T-helper 2 cell (primary cell): ENCODE measurements around the gene DSCAM.

ENCODE experiments used
- DNase-seq, 5 experiments: peaks; one replicate each; pipeline versions ENCODE4 v3.0.0 to v3.0.0-alpha.2; 2012 to 2022

The DSCAM gene

GRCh38 chr21:40602080-40602479 is 244.9 kb downstream of the DSCAM start:
- DNase-seq: no peak

DNA sequence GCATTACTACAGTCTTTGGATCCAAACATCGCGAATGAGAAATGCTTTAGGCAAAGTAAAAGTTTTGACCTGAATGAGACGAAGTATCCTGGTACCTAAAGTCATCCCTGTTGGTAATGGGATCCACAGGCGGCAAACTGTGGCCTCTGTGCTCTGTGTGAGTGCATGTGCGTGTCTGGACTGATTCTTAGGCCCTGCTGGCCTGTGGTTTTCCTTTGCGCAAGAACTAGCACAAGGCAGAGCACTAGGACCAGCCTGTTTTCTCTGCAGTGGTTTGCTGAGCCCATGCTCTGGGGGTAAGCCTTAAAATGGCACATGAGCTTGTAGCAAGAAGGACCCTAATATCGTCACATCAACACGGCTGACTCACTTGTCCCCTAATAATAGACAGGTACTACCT is 251.2 kb downstream of the DSCAM start:
- DNase-seq: no peak

GRCh38 chr21:40587736-40588346 is 259.1 kb downstream of the DSCAM start:
- DNase-seq: no peak

DNA sequence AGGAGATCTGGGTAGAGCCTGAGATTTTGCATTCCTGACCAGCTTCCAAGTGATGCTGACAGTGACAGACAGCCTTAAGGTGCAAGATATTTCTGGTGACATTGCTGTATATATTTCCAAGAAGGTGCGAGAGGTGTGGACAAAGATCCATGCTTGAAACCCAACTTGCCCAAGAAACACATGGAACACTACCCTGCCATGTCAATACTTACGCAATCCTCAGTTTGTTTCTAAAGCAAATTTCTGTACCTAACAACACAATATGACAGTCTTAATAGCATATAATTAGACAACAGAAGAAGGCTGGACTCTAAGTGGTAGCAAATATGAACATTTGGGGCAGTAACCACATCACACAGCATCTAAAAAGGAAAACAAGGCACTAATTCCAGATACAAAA is 260.4 kb downstream of the DSCAM start:
- no peak for DNase-seq

DNA sequence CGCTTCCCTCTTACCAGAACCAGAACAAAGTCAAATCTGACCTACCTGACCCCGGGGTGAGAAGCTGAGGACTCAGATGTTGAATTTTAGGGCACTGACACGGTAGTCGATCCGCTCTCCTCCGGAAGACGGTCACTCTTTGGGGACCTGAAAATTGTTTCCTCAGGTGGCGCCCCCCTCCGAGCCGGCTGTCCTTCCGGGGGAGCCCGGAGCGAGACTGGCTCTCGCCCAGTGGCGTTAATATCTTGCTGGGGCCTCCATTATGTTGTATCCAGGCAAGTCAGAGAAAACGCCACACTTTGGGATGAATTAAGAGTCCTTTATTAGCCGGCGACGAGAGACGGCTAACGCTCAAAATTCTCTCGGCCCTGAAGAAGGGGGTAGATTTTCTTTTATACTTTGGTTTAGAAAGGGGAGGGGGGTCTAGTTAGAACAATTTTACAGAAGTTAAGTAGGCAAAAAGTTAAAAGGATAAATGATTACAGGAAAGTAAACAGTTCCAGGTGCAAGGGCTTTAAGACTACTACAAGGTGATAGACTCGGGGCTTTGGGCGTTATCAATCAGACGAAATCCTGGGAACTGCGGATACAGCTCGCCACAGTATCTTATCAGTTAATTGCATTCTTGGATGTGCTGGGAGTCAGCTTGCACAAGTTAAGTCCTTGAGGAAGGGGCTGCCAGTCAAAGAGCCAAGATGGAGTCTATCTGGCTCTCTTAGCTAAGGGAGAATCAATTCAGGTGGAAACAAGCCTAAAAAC is 269.5 kb downstream of the DSCAM start:
- no peak for DNase-seq

DNA sequence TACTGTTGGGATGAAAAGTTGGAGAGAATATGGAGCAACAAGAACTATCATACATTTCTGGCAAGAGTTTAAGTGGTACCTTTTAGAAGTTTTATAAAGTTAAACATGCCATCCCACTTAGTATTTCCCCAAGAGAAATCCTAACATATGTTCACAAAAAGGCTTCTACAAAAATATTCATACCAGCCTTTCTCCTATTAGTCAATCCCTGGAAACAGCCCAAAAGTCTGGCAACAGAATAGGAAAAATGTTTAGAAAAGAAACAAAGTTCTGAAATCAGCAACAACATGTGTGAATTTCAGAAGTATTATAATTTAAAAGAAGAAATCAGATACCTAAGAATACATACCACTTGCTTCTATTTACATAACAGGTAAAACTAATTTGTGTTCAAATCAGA is 271.0 kb downstream of the DSCAM start:
- no peak for DNase-seq

DNA sequence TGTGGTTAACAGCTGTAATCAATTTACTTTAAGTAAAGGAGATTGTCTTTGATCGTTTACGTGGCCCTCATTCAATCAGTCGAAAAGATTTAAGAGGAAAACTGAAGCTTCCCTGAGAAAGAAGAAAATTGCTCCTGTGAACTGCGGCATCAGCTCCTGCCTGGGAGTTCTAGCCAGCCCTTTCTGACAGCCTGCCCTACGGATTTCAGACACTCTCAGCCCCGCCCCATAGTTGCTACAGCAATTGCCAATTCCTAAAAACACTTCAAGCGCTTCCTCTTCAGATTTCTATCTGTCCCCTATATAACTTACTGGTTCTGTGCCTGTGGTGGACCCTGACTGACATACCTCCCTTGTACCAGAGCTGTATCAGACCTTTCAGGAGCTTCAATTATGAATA is 277.6 kb downstream of the DSCAM start:
- no peak for DNase-seq

GRCh38 chr21:40568807-40569206 is 278.2 kb downstream of the DSCAM start:
- DNase-seq: no peak

DNA sequence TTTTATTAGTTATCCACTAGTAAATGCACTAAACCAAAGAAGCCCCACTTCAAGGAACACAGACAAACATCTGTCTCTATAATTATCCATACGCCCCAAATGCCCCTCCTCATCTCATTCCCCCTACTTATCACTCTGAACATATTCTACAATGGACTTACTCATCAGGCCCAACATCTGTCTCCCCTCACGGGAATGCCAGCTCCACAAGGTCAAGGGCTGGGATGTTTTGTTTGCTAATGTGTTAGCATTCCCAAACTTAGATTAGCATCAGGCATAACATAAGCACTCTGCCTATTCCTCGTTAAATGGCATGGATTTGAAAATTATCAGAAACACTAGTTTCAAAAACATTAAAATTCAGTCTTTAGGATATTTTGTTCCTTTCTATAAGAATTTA is 279.5 kb downstream of the DSCAM start:
- DNase-seq: no peak

GRCh38 chr21:40566486-40566885 is 280.5 kb downstream of the DSCAM start:
- DNase-seq: no peak

- DNase-seq: no peak
These were observed 282.6 kb downstream of the DSCAM start for GRCh38 chr21:40564318-40564717.

DNA sequence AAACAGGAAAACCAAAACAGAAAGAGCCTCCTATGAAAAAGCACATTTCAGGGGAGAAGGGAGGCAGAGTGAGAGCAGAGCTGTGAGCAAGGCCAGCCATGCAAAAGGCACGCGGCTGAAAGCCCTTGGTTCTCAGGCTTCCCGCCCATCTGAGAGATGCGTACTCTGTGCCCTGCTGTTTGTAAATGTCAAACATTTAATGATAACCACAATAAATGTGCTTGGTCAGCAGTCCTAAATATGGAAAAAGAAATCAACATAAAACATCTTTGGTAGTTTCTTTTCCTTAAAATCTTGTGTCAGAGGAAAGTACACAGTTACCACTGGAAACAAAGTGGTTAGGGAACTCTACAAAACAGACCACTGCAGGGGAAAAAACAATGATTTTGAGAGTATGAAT is 283.1 kb downstream of the DSCAM start:
- DNase-seq: no peak

DNA sequence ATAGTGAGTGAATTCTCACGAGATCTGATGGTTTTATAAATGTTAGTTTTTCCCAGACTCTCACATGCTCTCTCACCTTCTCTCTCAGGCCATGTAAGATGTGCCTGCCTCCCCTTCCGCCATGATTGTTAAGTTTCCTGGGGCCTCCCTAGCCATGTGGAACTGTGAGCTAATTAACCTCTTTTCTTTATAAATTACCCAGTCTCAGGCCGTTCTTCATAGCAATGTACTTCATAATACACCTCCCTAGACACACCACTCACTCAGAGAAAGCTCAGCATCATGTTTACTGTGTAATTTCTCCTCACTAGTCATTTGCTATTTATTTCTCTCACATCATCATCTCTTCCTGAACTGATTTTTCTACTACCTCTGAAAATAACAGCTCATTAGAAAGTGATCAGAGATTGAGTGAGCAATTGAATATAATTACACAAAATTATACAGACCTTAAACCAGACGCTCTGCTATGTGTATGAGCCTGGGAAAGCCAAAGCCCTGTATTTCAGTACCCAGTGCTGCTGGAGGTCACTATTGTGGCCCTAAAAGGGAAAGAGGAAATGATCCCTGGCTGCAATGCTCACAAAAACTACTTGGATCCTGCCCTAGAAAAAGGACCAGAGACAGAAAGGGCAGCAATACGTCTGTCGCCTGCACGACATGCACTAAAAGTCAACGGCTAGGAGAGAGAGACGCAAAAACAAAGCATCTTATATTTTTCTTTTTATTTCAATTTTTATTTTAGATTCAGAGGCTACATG is 284.5 kb downstream of the DSCAM start:
- DNase-seq: no peak

- DNase-seq: no peak
These were observed 290.5 kb downstream of the DSCAM start for GRCh38 chr21:40556442-40556968.

GRCh38 chr21:40555021-40555528 is 291.9 kb downstream of the DSCAM start:
- no peak for DNase-seq

DNA sequence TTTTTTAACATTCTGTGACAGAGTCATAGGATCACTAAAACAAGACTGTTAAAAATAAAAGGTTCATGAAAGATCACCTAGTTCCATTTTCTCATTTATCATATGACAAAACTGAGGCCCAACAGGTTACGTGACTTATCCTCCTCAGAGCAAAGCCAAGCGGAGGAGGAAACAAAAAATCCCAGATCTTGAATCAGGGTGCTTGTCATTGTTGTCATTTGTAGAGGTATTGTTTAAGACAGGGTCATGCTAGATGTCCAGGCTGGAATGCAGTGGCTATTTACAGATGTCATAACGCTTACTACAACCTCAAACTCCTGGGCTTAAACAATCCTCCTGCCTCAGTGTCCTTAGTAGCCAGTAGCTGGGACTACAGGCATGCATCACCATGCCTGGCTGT is 293.2 kb downstream of the DSCAM start:
- DNase-seq: no peak

GRCh38 chr21:40547906-40548513 is 298.9 kb downstream of the DSCAM start:
- DNase-seq: no peak

GRCh38 chr21:40546647-40547046 is 300.3 kb downstream of the DSCAM start:
- DNase-seq: no peak

- DNase-seq: no peak
These were observed 306.7 kb downstream of the DSCAM start for GRCh38 chr21:40540216-40540615.

DNA sequence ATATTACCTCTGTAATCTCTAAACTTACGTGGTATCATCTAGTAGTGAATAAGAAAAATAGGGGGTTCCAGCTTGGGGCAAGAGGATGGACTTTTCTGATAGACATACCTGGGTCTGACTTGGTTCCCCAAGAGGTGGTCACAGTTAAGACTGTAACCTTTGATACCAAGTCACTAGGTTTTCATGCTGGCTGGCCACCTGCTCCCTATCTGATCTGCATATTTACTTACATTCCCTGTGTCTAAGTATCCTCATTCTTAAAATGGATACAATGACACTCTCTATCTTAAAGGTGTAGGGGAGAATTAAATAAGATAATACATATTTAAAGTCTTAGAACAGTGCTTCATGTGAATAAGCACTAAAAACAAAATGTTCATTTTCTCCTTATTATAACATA is 312.1 kb downstream of the DSCAM start:
- no peak for DNase-seq

GRCh38 chr21:40531431-40532110 is 315.4 kb downstream of the DSCAM start:
- DNase-seq: no peak

DNA sequence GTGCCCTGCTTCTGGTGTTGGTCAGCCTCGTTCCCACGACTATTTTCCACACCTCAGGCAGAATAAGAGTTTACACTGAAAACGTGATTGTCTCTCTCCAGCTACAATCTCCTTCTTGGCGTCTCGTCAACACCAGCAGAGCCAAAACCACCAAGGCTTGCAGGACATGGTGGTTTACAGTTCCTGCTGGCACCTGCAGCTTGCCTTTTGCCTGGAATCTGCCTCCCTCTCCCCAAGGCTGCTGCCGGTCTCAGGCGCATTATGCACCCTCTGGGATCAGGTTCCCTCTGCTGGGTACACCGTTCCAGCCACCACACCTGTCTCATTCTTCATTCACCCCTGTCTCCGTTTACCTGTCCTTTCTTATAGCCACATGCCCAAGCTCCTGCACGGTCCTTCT is 315.9 kb downstream of the DSCAM start:
- no peak for DNase-seq
